Endometrial microvascular endothelial cells (primary cell): ENCODE results near the gene SLC26A3. TPM values are rescaled to one million over a fixed set of nuclear protein-coding genes. Genes with fewer than 3 reads are reported as not detected.

Experiments used
- total RNA-seq: library from RNA; depleted of rRNA; stranded (reverse); fragments of >200 nt; gene quantifications from one replicate; pipeline ENCODE4 v1.2.3, GENCODE V29; 2015; ENCODE audit errors: inconsistent ontology term

The SLC26A3 gene
- total RNA-seq, 1 donor from 2014 or later = not detected

Other genes starting within 250 kb of the SLC26A3 start
- 36.4 TPM for gene COG5, start 239.3 kb downstream of the SLC26A3 start, total RNA-seq
- gene DUS4L, start 239.3 kb downstream of the SLC26A3 start, total RNA-seq = 17.6 TPM
- gene BCAP29, start 223.0 kb downstream of the SLC26A3 start, total RNA-seq = 311 TPM
- gene SLC26A4, start 142.4 kb downstream of the SLC26A3 start, total RNA-seq = 0.09 TPM
- 20.3 TPM for gene CBLL1, start 59.1 kb downstream of the SLC26A3 start, total RNA-seq
- 161 TPM for gene DLD, start 88.0 kb upstream of the SLC26A3 start, total RNA-seq
- 262 TPM for gene LAMB1, start 199.9 kb upstream of the SLC26A3 start, total RNA-seq